GM18511 (cell line): Measurements from ENCODE around the gene ZNF324.
"Not testable (repeated sequence)": the region's sequence is repeated elsewhere in the genome, so short reads cannot be mapped to it uniquely, and the experiment has no call there.

Source experiments
- ATAC-seq: cut with Tn5 transposase; IDR thresholded peaks from one replicate; pipeline ENCODE4 v1.9.1; 2021; ENCODE audit warnings: mild to moderate bottlenecking, moderate library complexity; ENCODE audit not compliant: unreplicated experiment

Gene ZNF324

DNA sequence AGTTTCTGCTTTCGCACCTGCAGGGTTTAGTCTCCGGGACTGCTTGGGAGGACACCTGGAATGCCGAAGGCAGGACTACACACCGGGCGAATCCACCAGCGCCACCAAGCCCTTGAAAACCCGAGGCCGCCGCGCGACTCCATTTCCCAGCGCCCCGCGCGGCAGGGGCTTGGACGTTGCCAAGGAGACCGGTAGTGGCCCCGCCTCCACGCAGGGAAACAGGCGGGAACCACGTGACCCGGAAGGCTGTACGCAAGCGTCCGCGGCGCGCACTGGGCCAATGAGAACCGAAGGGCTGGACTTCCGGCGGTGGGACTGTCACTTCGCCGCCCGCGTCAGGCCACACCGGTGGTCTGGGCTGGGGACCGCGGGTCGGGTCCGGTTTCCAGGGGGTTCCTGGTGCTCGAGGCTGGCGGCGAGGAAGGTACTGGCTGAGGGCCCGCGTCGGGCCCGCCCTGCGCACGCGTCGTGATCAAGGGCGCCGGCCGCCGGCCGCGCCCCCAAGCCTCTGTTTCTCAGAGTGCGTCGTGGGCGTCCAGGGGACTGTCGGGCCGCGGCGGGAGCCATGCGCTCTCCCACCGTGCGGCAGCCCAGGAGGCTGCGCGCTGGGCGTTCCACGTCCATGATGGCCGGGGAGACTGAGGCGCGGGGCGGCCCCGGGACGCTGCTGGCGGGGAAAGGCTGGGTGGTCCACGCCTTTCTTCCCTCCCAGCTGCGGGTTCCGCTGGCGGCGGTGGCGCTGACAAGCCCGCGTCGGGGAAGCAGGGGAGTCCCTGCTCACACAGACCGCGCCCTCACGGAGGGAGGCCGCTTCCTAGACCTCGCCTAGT lies at the start of gene ZNF324:
Gene ZNF324, plus strand, starts transcription at position 321 of the 830 bp plus-strand sequence. CDS start 2,106 bp downstream, outside the sequence.
- ATAC-seq, result peak; percentile 96

DNA sequence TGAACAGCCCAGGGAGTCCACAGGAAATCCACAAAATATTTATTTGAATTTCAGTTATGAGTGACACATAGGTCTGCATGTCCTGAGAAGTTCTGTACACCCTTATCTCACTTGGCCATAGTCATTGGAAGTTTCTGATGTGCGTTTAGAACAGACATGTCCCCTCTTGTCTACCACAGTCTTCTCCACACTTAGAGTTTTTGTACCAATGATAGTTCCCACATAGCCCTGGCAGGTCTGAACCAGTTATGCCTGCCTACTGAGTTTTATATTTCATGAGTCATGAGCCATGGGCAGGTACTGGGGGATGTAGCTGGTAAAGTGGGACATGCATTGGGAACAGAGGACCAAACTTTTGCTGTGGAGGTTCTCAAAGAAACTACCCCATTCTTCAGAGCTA lies 38.3 kb upstream of the ZNF324 start:
- ATAC-seq, result no peak

DNA sequence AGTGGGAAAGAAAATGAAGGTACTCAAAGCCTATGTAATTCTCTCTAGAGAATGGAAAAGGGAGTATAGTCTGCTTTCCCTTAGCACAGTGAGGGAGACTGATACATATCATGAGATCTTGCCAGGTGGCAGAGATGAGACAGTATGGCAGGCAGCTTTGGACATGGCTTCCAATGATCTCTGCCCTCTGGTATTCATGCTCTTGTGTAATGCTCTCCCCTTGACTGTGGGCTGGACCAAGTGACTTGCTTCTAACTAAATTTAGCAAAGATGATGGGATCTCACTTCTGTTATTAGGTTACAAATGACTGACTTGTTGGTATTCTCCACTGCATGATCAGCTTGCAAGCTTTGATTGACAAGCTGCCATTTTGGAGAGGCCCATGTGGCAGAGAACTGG lies 37.1 kb upstream of the ZNF324 start:
- no peak for ATAC-seq

DNA sequence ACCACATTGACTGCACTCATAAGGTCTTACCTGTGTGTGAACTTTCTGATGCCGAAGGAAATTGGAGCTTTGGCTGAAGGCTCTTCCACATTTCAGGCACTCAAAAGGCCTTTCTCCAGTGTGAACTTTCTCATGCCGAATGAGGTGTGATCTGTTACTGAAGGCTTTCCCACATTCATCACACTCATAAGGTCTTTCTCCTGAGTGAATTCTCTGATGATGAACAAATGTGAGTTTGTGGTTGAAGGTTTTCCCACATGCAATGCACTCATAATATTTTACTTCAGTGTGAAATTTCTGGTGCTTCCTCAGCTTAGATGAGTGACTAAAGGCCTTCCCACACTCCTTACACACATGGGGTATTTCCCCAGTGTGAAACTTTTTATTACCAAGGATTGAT lies 32.7 kb upstream of the ZNF324 start:
- no peak for ATAC-seq

DNA sequence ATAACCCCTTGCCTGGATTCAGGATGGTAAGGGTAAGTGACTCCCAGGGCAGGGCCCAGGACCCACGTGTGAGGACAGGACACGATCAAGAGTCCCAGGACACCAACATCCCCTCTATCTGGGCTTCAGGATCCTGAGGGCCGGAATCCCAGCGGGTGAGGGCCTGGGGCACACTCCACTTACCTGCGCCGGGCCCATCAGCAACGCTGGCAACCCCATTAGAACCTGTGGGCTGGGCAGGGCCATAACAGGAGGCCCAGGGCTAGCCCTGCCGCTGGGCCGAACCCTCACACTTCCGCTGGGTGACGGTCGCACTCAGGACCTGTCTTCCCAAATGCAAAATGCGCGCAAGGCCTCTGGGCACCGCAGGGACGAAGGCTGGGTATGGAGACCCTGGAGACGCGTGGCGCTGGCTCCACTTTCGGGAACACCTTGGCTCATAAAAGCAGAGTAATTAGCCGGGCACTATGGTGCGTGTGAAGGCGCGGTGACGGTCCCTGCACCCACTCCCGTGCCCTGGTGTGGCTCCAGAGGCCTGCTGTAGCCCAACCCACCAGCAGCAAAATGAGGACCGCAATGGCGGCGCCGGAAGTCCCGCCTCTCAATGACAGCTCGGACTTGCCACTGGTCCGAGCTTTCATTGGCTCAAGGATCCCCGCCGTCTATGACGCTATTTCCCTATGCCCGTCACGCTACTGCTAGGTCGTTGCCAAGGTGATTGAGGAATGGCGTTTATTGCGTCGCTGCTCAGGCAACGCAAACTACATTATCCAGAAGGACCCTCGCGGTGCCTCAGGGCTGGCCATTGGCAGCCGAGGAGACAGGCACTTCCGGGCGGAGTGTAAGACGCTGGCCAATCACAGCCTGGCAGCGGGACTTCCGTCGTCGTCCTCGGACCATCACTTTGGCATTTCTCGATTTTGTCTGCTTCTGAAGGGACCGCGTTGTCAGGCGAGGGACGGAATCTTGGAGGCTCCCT lies 27.0 kb upstream of the ZNF324 start, which contains the start of gene ZNF132:
Gene ZNF132, minus strand, starts transcription at position 578 of the 979 bp plus-strand sequence. Its CDS starts 332 bp downstream, at position 246.
- peak; percentile 95 for ATAC-seq

DNA sequence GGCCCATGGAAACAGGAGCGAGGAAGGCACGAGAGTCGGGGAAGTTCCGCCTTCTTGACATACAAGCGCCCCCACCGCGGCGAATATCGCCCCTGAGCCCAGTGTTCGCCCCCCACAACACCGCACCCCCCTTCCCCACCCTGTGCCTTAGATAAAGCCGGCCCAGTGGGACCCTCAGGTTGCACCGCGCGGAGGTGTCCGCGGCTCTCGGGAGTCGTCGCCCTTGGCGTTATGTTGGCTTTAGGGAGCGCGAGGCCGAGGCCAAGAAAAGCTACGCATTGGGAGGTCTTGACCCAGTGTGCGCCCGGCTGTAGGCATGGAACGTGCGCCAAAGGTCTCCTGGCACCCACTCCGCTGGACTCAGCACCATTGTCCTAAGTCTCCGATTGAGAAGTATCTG lies 26.3 kb upstream of the ZNF324 start:
- ATAC-seq, result no peak

DNA sequence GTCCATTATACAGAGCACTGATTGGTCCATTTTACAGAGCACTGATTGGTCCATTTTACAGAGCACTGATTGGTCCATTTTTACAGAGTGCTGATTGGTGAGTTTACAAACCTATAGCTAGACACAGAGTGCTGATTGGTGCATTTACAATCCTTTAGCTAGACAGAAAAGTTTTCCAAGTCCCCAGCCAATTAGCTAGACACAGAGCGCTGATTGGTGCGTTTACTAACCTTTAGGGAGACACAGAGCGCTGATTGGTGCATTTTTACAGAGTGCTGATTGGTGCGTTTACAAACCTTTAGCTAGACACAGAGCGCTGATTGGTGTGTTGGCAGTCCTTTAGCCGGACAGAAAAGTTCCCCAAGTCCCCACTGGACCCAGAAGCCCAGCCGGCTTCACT lies 23.9 kb upstream of the ZNF324 start:
- not testable (repeated sequence) for ATAC-seq

DNA sequence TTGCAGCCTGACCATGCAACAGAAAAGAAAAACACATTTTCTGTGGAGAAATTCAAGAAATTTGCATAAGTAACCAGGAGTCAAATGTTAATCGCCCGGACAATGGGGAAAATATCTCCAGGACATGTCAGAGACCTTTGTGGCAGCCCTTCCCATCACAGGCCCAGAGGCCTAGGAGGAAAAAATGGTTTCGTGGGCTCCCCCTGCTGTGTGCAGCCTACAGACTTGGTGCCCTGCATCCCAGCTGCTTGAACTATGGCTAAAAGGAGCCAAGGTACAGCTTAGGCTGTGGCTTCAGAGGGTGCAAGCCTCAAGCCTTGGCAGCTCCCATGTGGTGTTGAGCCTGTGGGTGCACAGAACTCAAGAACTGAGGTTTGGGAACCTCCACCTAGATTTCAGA lies 18.0 kb upstream of the ZNF324 start:
- not testable (repeated sequence) for ATAC-seq

DNA sequence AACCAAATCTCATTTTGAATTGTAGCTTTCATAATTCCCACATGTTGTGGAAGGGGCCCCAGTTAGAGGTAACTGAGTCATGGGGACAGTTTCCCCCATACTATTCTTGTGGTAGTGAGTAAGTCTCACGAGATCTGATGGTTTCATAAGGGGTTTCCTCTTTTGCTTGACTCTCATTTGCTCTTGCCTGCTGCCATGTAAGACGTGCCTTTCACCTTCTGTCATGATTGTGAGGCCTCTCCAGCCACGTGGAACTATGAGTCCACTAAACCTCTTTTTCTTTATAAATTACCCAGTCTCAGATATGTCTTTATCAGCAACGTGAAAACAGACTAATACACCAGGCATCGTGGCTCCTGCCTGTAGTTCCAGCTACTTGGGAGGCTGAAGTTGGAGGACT lies 16.9 kb upstream of the ZNF324 start:
- ATAC-seq, result not testable (repeated sequence)

DNA sequence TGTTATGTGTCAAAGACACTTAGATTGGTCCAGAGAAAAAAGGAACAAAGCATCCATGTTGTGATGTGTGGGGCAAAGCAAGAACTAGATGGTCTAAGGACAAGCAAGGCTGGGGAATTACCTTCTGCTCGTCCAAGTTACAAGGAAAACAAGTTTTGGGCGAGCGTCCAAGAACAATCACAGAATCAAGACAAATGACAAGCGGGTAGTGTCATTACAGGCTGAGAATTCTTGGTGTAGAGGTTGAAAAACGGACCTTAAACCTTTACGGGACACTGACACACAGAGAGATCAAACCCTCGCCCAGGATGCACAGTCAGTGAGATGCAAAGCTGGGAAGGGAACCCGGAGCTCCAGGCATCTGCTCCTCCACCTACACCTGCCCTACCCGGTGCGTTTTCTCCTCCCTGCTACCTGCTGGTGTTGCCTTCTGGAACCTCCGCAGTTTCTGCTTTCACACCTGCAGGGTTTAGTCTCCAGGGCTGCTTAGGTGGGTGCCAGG lies 16.0 kb upstream of the ZNF324 start:
- peak; percentile 18 for ATAC-seq

DNA sequence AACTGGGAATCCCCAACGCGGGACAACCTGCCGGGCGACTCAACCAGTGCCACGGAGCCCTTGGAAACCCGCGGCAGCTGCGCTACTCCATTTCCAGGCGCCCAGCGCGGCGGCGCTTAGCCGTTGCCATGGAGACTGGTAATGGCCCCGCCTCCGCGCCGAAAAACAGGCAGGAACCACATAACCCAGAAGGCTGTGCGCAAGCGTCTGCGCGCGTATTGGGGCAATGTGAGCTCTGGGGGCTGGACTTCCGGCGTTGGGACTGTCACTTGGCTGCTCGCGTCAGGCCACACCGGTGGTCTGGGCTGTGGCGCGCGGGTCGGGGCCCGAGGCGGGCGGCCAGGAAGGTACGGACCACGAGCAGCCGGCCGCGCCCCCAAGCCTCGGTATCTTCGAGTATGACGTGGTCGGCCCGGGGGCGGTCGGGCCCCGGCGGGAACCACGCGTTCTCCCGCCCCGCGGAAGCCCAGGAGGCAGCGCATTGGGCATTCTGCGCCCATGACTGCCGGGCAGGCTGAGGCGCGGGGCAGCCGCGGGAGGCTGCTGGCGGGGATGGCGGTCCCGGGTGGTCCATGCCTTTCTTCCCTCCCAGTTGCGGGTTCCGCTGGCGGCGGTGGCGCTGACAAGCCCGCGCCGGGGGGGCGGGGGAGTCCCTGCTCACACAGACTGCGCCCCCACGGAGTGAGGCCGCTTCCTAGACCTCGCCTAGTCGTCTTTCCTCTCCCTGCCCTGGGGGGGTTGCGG lies 15.3 kb upstream of the ZNF324 start, which contains the start of gene ZNF324B:
Gene ZNF324B, plus strand, starts transcription at position 265 of the 744 bp plus-strand sequence. CDS start 2,080 bp downstream, outside the sequence.
- peak; percentile 97 for ATAC-seq

DNA sequence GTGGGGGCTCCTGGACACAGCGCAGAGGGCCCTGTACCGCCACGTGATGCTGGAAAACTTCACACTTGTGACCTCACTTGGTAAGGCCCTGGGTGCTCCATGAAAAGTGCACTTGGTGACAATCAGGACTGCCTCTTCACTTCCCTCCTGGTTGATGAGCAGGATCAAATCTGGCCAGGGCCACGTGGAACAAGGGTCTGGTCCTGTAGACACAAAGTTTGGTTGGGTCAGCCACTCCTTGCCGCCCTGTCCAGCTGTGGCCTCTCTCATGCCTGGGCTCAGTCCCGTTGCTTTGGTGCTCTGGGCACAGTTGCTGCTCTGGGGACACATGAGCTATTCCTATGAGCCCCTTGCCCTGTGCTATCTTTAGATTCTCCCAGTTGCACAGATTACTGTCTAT lies 13.1 kb upstream of the ZNF324 start:
- ATAC-seq, result no peak

DNA sequence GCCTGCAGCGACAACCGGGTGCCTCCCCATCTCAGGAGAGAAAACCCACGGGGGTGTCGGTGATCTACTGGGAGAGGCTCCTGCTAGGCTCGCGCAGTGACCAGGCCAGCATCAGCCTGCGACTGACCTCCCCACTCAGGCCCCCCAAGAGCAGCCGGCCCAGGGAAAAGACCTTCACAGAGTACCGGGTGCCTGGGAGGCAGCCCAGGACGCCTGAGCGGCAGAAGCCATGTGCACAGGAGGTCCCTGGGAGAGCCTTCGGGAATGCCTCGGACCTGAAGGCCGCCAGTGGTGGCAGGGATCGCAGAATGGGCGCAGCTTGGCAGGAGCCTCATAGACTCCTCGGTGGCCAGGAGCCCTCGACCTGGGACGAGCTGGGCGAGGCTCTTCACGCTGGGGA lies 11.6 kb upstream of the ZNF324 start:
- no peak for ATAC-seq

DNA sequence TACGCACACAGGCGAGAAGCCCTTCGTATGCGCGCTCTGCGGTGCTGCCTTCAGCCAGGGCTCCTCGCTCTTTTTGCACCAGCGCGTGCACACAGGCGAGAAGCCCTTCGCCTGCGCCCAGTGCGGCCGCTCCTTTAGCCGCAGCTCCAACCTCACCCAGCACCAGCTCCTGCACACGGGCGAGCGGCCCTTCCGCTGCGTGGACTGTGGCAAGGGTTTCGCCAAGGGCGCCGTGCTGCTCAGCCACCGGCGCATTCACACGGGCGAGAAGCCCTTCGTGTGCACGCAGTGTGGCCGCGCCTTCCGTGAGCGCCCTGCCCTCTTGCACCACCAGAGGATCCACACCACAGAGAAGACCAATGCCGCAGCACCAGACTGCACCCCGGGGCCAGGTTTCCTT lies 10.8 kb upstream of the ZNF324 start:
- no peak for ATAC-seq

DNA sequence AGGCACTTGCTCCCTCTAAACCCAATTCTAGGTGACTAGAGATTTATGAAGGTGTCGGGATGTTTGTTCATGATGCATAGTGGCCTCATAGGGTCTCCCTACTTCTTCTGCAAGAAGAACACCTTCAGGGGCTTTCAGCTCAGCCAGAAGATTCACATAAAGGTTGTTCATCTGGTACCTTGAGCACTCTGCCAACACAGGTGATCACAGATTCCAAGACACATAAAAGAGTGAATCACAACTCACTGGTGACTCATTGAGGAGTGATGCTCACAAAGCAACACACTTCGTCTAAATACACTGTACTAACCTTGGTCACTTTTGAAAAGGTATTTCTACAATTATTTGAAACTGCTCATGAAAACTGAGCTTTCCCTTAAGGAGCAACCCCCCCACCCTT lies 6.8 kb upstream of the ZNF324 start:
- ATAC-seq, result no peak

DNA sequence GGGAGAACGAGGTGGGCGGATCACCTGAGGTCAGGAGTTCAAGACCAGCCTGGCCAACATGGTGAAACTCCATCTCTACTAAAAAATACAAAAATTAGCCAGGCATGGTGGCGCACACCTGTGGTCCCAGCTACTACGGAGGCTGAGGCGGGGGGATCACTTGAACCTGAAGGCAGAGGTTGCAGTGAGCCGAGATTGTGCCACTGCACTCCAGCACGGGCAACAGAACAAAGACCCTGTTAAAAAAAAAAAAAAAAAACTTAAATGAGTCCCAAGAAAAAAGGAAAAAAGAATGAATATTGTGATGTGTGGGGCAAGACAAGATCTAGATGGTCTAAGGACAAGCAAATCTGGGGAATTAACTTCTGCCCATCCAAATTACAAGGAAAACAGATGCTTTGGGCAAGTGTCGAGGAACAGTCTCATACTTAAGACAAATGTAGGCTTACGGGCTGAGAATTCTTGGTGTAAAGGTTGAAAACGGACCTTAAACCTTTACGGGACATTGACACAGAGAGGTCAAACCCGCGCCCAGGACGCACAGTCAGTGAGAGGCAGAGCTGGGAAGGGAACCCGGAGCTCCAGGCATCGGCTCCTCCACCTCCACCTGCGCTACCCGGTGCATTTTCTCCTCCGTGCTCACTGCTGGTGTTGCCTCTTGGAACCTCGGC lies 656 bp upstream of the ZNF324 start:
- peak; percentile 25 for ATAC-seq

DNA sequence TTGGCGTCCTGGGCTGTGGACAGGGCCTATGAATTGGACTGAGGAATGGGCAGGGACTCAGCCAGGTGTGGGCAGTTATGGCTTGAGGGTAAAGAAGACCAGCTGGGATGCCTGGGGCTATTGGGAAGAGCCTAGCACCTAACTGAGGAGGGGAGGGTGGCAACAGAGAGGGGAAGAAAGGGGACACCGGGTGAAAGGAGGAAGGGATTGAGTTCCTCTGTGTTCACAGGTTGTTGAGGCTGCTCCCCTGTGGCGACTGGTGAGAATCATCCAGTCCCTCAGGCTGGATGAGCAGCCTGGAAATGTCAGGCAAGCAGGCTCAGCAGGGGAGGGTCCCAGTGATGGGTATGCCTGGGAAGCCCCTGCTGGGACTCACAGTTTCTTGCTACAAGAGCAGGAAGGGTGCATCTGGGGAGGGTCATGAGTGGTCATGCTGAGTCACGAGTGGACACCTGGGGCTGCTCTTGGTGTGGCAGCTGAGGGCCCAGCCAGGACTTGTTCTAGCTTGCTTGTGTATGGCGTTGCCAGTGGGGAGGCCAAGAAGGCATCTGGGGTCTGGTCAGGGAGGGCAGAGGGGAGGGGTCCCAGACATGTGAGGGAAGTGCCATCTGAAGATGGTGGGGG lies 1.4 kb downstream of the ZNF324 start:
- no peak for ATAC-seq

DNA sequence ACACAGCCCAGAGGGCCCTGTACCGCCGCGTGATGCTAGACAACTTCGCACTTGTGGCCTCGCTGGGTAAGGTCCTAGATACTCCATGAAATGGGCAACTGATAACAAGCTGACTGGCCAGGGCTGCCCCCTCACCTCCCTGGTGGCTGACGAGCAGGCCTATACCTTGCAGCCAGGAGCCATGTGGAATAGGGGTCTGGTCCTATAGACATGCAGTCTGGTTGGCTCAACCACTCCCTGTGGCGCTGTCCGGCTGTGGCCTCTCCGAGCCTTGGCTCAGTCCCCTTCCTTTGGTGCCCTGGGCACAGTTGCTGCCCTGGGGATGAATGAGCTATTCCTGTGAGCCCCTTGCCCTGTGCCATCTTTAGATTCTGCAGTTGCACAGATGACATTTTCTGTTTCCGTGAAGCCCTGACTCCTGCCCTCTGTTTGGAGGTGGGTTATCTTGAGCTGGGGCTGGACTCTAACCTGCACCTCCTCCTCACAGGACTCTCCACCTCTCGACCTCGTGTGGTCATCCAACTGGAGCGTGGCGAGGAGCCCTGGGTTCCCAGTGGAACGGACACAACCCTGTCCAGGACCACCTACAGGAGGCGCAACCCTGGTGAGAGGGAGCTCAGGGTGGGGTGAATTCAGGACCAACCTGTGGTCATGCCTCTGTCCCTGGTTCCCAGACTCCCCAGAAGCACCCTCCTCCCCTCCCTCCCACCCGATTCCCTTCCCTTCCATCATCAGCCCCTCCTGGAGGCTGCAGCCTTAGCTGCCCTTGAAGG lies 2.5 kb downstream of the ZNF324 start:
- ATAC-seq, result no peak
